ENCODE data around the gene SF1. TPM values are rescaled to one million over a fixed set of nuclear protein-coding genes. Genes with fewer than 3 reads are reported as not detected.
A peak's percentile ranks its signal among the peaks of the same experiment; 100 is the strongest.

SF1 gene
- total and polyA plus RNA-seq, 5 experiments from 2014 or later = 87.0 to 1,057 (median 138) TPM

DNA sequence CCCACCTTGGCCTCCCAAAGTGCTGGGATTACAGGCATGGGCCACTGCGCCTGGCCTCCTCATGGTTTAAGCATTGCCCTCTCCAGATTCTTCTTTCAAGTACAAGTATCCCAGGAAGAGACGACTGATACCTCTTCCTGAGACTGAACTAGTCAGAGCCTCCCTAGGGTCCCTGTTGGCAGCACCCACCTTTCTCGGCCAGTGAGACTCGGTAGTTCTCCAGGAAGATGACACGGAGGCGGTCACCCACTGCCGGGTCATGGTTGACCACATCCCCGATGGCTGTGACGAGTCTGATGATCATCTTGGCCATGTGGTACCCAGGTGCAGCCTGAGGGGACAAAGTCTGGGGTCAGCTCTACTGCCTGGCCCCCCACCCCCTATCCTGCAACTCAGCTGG lies 27.2 kb downstream of the SF1 start:
- POLR2A ChIA-PET = interaction anchor here (39.5 to 45.2 kb wide), 2 partner anchors 0 to 20 kb away, joined by 2320 read pairs; partner anchors contain the start of genes PYGM, RASGRP2 and SF1
- no peak for ATAC-seq
- Mint-ChIP-seq H3K27ac (peak overlapping the region in 6 of 10 donors; percentile 76 to 87 (median 81)), H3K4me3 (peak overlapping the region in 2 of 10 donors; percentile 3 to 52), H3K4me1 (peaks cover 17 to 70% (median 39%) of the 10 kb centered on the region in 4 donors), H3K9me3 (no peaks in the 10 kb centered on the region), H3K36me3 (peaks cover 0 to 38% (median 2%) of the 10 kb centered on the region in 3 donors), H3K27me3 (no peaks in the 10 kb centered on the region)
- peak in 1 of 10 donors; percentile 41 for DNase-seq

DNA sequence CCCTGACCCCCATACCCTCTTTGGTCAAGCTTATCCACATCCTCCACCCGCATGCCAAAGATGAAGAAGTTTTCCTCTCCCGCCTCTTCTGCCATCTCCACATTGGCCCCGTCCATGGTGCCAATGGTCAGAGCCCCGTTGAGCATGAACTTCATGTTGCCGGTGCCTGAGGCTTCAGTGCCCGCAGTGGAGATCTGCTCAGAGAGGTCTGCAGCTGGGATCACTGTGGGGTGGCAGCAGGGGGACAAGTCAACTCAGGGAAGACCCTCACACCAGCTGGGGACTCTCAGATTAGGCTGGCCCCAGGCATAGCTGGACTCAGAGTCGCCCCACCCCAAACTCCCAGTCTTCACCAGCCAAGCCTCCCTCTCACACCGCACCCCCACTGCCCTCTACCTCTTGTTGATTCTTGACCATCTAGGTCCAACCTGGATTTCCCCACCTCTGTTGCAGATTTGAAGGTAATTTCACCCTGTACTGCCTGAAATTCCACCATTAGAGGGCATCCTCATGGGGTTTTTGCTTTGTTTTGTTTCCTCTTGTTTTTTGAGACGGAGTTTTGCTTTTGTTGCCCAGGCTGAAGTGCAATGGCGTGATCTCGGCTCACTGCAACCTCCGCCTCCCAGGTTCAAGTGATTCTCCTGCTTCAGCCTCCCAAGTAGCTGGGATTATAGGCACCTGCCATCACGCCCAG lies 27.8 kb downstream of the SF1 start:
- peaks cover 0 to 38% (median 2%) of the 10 kb centered on the region in 3 donors for H3K36me3 Mint-ChIP-seq
- peak overlapping the region in 4 of 10 donors; percentile 3 to 52 (median 48) for H3K4me3 Mint-ChIP-seq
- peak overlapping the region in 9 of 10 donors; percentile 30 to 87 (median 79) for H3K27ac Mint-ChIP-seq
- DNase-seq = peak in 2 of 10 donors; percentile 32 to 41
- H3K9me3 Mint-ChIP-seq = no peaks in the 10 kb centered on the region
- no peak for ATAC-seq
- H3K27me3 Mint-ChIP-seq = no peaks in the 10 kb centered on the region
- POLR2A ChIA-PET = interaction anchor here (45.2 kb wide), 1 partner anchor 20 kb away, joined by 2320 read pairs; the partner anchor contains the start of genes PYGM and SF1
- H3K4me1 Mint-ChIP-seq = peaks cover 18 to 67% (median 41%) of the 10 kb centered on the region in 4 donors

DNA sequence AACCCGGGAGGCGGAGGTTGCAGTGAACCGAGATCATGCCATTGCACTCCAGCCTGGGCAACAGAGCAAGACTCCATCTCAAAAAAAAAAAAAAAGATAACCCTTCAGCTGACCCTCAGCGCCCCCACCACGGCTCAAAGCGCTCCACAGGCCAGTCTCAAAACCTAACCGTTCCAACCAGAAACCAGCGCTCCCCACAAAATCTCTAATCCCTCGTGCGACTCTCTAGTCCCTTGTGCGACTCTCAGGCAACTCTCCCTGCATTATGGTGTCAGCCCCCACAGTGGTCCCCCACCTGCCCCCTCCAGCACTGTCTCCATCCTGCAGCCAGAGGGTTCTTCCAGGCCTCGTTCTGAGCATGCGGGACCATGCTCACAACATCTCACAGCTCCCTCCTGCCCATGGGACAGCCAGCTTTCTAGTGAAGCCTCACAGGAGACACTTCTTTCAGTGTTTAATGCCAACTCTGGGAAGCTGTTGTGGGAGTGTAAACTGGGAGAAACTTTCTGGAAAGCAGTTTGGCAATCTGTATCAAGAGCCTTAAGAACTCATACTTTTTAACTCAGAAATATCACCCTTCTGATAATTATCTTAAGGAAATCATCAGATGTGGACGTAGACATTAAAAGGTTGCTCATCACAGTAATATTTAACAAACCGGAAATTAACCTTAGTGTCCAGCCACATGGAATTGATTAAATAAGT lies 30.2 kb downstream of the SF1 start:
- Mint-ChIP-seq H3K27me3 (peaks cover 0 to 2% (median 0%) of the 10 kb centered on the region in 5 donors), H3K9me3 (peaks cover 0 to 2% (median 0%) of the 10 kb centered on the region in 9 donors), H3K4me3 (peak overlapping the region in 6 of 10 donors; percentile 12 to 70 (median 53))

DNA sequence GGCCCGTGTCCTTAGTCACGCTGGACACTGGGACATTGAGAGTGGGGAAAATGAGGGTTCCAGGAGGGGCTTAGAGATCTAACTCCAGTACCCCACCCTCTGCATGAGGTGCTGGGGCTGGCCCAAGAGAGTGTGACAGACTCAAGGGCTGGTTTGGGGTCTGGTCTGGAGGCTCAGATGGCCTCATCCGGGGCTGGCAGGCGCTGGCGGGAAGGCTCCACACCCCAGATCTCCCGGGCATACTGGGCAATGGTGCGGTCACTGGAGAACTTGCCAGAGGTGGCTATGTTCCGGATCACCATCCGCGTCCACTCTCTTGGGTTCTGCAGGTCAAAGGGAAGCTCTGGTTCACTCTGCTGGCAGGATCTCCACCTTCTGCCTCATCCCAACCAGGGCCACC lies 31.9 kb downstream of the SF1 start:
- ATAC-seq (no peak), DNase-seq (no peak)
- Mint-ChIP-seq H3K36me3 (peaks cover 0 to 27% (median under 1%) of the 10 kb centered on the region in 3 donors), H3K4me1 (peaks cover 27 to 47% (median 39%) of the 10 kb centered on the region in 4 donors), H3K4me3 (peak overlapping the region; percentile 53 to 99 (median 68)), H3K27me3 (peaks cover 0 to 2% (median 0%) of the 10 kb centered on the region in 5 donors), H3K9me3 (peaks cover 0 to 2% (median 0%) of the 10 kb centered on the region in 9 donors), H3K27ac (peak overlapping the region; percentile 88 to 100 (median 98))
- POLR2A ChIA-PET = interaction anchor here (1.7 to 45.2 kb wide), 5 partner anchors 24 to 105 kb away, joined by 4 to 2320 read pairs (median 46); partner anchors contain the start of genes MAP4K2, MEN1, PYGM and SF1

More for the DNA sequence above, 30.2 kb downstream of the SF1 start:
- peaks cover 0 to 35% (median 2%) of the 10 kb centered on the region in 3 donors for H3K36me3 Mint-ChIP-seq
- DNase-seq = peak in 1 of 10 donors; percentile 38
- ATAC-seq = no peak
- POLR2A ChIA-PET = interaction anchor here (6.4 to 45.2 kb wide), 2 partner anchors 23 to 53 kb away, joined by 88 to 2320 read pairs; partner anchors contain the start of genes MAP4K2, PYGM and SF1
- peak overlapping the region; percentile 75 to 99 (median 90) for H3K27ac Mint-ChIP-seq
- H3K4me1 Mint-ChIP-seq = peaks cover 28 to 50% (median 39%) of the 10 kb centered on the region in 4 donors

DNA sequence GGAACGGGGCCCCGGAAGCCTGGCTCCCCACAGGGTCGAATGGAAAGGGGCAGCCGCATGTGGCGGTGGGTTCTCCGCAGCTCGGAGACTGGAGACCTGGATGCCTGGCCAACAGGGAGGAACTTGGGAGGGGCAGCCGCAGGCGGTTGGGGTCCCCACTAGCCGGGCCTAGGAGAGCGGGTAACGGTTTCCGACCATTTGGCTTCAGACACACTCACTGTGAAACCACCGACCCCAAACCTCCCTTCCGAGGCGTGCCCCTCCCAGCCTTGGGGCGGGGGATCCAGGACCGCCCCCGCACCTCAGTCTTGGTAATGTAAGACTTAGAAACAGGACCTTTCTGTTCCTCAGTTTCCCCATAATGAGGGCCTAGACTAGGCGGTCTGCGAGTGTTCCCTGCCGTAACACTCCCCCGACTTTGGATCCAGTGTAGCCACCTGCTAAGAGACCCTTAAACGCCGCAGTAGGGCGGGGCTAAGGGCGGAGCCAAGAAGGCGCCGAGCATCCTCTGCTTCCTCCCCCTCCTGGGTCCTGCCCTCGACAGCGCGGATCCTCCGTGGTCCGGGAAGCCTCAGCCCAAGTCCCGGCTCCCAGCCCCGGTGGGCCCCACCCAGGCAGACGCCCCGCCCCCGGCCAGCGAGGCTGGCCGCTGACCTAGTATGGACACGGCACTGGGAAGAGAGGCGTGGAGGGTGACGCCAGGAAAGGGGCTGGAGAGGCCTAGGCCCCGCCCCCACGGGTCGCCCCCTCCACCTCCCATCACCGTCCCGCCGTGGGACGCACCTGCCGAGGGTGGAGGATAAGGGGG lies 32.6 kb downstream of the SF1 start:
- ATAC-seq = peak; percentile 44 to 45
- Mint-ChIP-seq H3K4me1 (peaks cover 27 to 48% (median 40%) of the 10 kb centered on the region in 4 donors), H3K27me3 (peaks cover 0 to 2% (median 0%) of the 10 kb centered on the region in 5 donors), H3K4me3 (peak overlapping the region; percentile 86 to 100 (median 96)), H3K9me3 (peaks cover 0 to 2% (median 0%) of the 10 kb centered on the region in 9 donors), H3K27ac (peak overlapping the region; percentile 96 to 100 (median 99)), H3K36me3 (peaks cover 0 to 32% (median 0%) of the 10 kb centered on the region in 3 donors)
- POLR2A ChIA-PET = interaction anchor here (0.5 to 45.2 kb wide), 29 partner anchors 10 to 1890 kb away, joined by 3 to 2320 read pairs (median 9); partner anchors contain the start of genes BAD, CDC42BPG, EHD1 and FAU
- DNase-seq = peak; percentile 70 to 96 (median 82)

DNA sequence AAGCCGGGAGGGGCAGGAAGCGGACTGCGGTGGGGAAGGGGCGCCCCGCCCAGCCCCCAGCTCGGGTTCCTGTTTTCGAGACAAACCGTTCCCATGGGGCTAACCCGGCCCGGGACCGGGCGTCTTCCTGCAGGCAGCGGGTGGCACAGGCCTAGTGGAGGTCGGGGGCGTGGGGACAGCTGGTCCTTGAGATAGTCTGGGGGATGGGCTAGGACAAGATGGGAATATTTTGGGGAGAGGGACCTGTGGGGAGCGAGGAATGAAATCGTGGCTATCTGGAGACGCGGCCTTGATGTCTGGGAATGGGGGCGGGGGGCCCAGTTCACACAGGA lies 33.2 kb downstream of the SF1 start:
- Mint-ChIP-seq H3K9me3 (peaks cover 0 to 2% (median 0%) of the 10 kb centered on the region in 9 donors), H3K36me3 (peaks cover 0 to 32% (median 3%) of the 10 kb centered on the region in 3 donors), H3K4me3 (peak overlapping the region; percentile 86 to 100 (median 96)), H3K4me1 (peaks cover 28 to 48% (median 39%) of the 10 kb centered on the region in 4 donors), H3K27ac (peak overlapping the region; percentile 96 to 100 (median 99)), H3K27me3 (peaks cover 0 to 2% (median 0%) of the 10 kb centered on the region in 5 donors)
- DNase-seq (peak in 9 of 10 donors; percentile 72 to 97 (median 90)), ATAC-seq (peak; percentile 38 to 43)
- POLR2A ChIA-PET = interaction anchor here (0.6 to 45.2 kb wide), 33 partner anchors 9 to 1905 kb away, joined by 3 to 2320 read pairs (median 7); partner anchors contain the start of genes BAD, CDC42BPG, EHD1 and FAU

DNA sequence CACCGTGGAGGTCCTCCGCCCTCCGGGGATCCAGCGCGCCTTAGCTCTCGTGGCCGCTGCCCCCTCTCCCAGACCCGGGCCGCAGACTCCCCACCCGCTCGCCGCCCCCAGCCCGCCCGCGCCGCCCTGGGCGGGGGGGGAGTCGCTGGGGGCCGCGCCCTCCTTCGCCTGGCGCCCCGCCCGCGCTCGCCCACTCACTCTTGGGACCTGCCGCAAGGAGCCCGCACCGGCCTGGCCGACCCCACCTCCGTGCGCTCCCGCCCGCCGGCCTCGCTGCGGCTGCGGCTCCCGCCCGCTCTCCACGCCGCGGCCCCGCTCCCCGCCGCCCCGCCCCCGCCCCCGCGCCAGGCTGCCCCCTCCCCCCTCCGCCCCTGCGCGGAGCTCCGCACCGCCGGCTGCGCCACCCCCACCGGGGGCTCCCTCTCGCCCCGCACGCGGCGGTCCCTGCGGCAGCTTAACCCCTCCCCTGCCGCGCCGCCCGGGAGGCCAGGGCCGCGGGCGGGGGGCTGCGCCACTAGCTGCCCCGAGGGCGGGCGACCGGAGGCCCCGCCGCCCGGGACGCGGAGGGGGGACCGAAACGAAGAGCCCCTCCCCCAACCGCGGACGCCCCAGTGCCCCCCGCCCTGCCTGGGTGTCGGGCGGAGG lies 33.7 kb downstream of the SF1 start:
- peaks cover 0 to 2% (median 0%) of the 10 kb centered on the region in 9 donors for H3K9me3 Mint-ChIP-seq
- peaks cover 0 to 2% (median 0%) of the 10 kb centered on the region in 5 donors for H3K27me3 Mint-ChIP-seq
- POLR2A ChIA-PET = interaction anchor here (0.6 to 45.2 kb wide), 41 partner anchors 9 to 1905 kb away, joined by 3 to 2320 read pairs (median 6); partner anchors contain the start of genes BAD, CDC42BPG, EHD1 and FAU
- H3K4me3 Mint-ChIP-seq = peak overlapping the region; percentile 90 to 100 (median 98)
- ATAC-seq (peak; percentile 1 to 8), DNase-seq (peak in 6 of 10 donors; percentile 37 to 75 (median 53))
- H3K4me1 Mint-ChIP-seq = peaks cover 26 to 51% (median 41%) of the 10 kb centered on the region in 4 donors
- peaks cover 0 to 32% (median 3%) of the 10 kb centered on the region in 3 donors for H3K36me3 Mint-ChIP-seq
- peak overlapping the region; percentile 94 to 100 (median 100) for H3K27ac Mint-ChIP-seq

DNA sequence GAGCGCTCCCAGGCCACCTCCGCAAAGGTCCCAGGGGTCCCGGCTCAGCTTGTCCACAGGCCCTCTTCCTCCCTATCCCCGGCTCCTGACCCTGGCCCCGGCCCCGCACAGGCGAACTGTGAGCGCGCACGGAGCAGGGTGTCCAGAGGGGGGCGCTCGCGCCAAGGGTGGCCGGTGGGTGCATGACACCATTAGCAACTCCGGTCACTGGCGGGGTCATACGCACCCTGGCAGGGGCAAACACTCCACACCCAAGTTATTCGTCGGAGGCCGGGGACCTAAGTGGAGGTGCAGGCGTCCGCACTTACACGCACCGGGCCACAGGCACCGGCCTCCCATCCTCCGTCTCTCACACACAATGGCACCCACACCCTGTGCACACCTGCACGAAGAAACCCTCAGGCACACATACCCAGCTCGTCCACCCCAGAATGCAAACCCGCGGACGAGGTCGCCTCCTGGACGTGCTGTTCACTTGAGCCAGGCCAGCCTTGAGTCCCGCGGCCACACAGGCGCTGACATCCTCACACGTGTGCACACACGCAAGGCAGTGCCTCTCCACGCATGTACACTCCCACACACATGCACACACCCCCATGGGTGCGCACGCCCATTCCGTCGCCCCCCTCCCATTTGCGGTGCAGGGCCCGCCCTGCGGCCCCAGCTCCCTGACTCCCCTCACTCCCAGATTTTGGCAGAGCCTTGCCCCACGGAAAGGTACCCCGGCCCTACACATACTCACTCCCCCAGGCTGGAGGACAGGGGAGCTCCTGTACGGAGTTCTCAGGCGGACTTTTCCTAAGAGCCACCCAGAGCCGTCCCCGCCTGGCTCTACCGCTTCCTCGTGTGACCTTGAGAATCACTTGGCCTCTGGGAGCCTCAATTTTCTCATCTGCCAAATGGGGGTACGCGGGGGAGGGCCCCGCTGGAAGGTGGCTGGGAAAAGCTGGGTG lies 34.5 kb downstream of the SF1 start, which contains the start of gene RASGRP2:
RASGRP2 (minus strand) TSS at position 552 of the 953 bp plus-strand sequence. CDS start 1,276 bp downstream, outside the sequence.
- Mint-ChIP-seq H3K27me3 (peaks cover 0 to 2% (median 0%) of the 10 kb centered on the region in 5 donors), H3K4me1 (peaks cover 31 to 58% (median 46%) of the 10 kb centered on the region in 4 donors), H3K4me3 (peak within 1 kb of the TSS; percentile 89 to 100 (median 98)), H3K36me3 (peaks cover 0 to 37% (median 3%) of the 10 kb centered on the region in 3 donors), H3K9me3 (peaks cover 0 to 2% (median 0%) of the 10 kb centered on the region in 9 donors), H3K27ac (peak within 1 kb of the TSS; percentile 94 to 100 (median 99))
- POLR2A ChIA-PET = interaction anchor here (0.6 to 45.2 kb wide), 43 partner anchors 8 to 1904 kb away, joined by 3 to 2320 read pairs (median 7); partner anchors contain the start of genes BAD, CDC42BPG, EHD1 and FAU
- peak; percentile 45 to 58 for ATAC-seq
- DNase-seq = peak; percentile 84 to 95 (median 91)

DNA sequence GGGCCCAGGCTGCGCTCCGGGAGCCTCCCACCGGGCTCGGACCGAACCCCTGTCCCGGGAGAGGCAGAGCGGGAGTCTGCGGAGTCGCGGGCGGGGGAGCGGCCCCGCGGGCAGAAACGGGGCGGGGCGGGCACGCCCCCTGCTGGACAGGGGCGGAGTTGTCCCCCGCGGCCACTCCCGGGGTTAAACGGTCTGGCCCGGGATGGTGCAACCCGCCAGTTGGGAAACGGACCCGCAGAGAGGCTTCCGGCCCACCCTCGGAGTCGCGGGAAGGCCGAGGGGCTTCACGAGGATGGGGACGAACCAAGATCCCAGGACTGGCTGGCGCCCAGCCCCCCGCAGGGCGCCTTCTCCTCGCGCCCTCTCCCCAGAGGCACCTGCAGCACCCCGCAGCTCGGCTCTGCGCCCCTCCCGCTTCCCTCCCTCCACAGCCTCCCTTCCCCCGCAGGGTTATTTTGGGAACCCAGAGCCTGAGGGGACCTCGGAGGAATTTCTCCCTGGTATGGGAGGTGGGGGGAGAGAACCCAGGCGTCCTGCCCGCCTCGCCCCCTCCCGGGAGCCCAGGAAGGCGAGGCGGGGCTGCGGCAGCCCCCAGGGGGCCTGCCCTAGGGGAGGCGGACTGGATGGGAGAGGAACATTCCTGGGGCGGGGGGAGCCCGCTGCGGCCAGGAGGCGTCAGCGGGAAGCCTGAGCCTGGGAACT lies 35.3 kb downstream of the SF1 start:
- Mint-ChIP-seq H3K9me3 (peaks cover 0 to 2% (median 0%) of the 10 kb centered on the region in 9 donors), H3K27ac (peak overlapping the region in 7 of 10 donors; percentile 90 to 99 (median 98)), H3K4me1 (peaks cover 29 to 54% (median 44%) of the 10 kb centered on the region in 4 donors), H3K4me3 (peak overlapping the region in 8 of 10 donors; percentile 89 to 100 (median 99)), H3K36me3 (peaks cover 0 to 39% (median 3%) of the 10 kb centered on the region in 3 donors), H3K27me3 (peaks cover 0 to 2% (median 0%) of the 10 kb centered on the region in 5 donors)
- ATAC-seq (peak; percentile 7 to 11), DNase-seq (peak; percentile 57 to 91 (median 78))
- POLR2A ChIA-PET = interaction anchor here (0.8 to 45.2 kb wide), 20 partner anchors 7 to 756 kb away, joined by 3 to 2320 read pairs (median 12); partner anchors contain the start of genes CDC42BPG, EHD1, MALAT1 and MAP4K2
